ENCODE measurements around the gene ATRN.

- TF ChIP-seq CTCF (IDR thresholded peaks at IDR 0.05) (no peak), EZH2 (IDR thresholded peaks at IDR 0.05; ENCODE audit: borderline replicate concordance, insufficient read depth, low read depth, low read length, poor library complexity, severe bottlenecking) (no peak)
Observed at GRCh38 chr20:3670511-3670910, 199.7 kb downstream of the ATRN start.

All from B cell (primary cell).